Memory B cell (primary cell): ENCODE data around the gene NSMCE1.
A peak's percentile ranks its signal among the peaks of the same experiment; 100 is the strongest.
"Not testable (repeated sequence)": the region's sequence is repeated elsewhere in the genome, so short reads cannot be mapped to it uniquely, and the experiment has no call there.

Source experiments
- ATAC-seq: fragments of 150-1000 bp; cut with Tn5 transposase; 2 replicates; pipeline ENCODE4 v1.10.0; 2021; ENCODE audit warnings: low read depth, mild to moderate bottlenecking, moderate library complexity
- DNase-seq, 2 donors: peaks; one replicate each; pipeline ENCODE4 v3.0.0; 2022; ENCODE audit warnings: low spot score in 2 of 2
- H3K27ac Mint-ChIP-seq: one replicate; pipeline ENCODE4 v1.8.0; 2022; ENCODE audit warnings: mild to moderate bottlenecking, moderate library complexity, mixed read lengths
- H3K27me3 Mint-ChIP-seq: one replicate; pipeline ENCODE4 v1.8.0; 2022; ENCODE audit warnings: mixed read lengths
- H3K36me3 Mint-ChIP-seq: one replicate; pipeline ENCODE4 v1.8.0; 2022; ENCODE audit warnings: mild to moderate bottlenecking, mixed read lengths
- H3K4me1 Mint-ChIP-seq: one replicate; pipeline ENCODE4 v1.8.0; 2022; ENCODE audit warnings: mixed read lengths
- H3K4me3 Mint-ChIP-seq: one replicate; pipeline ENCODE4 v1.8.0; 2022; ENCODE audit warnings: mild to moderate bottlenecking, moderate library complexity, mixed read lengths
- H3K9me3 Mint-ChIP-seq: one replicate; pipeline ENCODE4 v1.8.0; 2022; ENCODE audit warnings: mixed read lengths

Gene NSMCE1

GRCh38 chr16:27251541-27252205 lies 16.9 kb downstream of the NSMCE1 start:
- peaks cover 2% of the 10 kb centered on the region for H3K9me3 Mint-ChIP-seq
- DNase-seq (no peak), ATAC-seq (no peak)
- H3K27me3 Mint-ChIP-seq, result no peaks in the 10 kb centered on the region
- H3K36me3 Mint-ChIP-seq, result peaks cover 41% of the 10 kb centered on the region
- peaks cover 17% of the 10 kb centered on the region for H3K4me1 Mint-ChIP-seq
- no peak overlapping the region for H3K4me3 Mint-ChIP-seq
- H3K27ac Mint-ChIP-seq, result no peak overlapping the region

GRCh38 chr16:27248886-27249285 lies 19.7 kb downstream of the NSMCE1 start:
- DNase-seq, H3K4me3 Mint-ChIP-seq, H3K9me3 Mint-ChIP-seq, H3K27ac Mint-ChIP-seq, H3K27me3 Mint-ChIP-seq, ATAC-seq: not testable (repeated sequence)
- Mint-ChIP-seq H3K4me1 (peaks cover 10% of the 10 kb centered on the region), H3K36me3 (peaks cover 27% of the 10 kb centered on the region)

GRCh38 chr16:27248036-27248435 lies 20.5 kb downstream of the NSMCE1 start:
- no peak overlapping the region for H3K4me3 Mint-ChIP-seq
- H3K27ac Mint-ChIP-seq, result no peak overlapping the region
- no peak for DNase-seq

DNA sequence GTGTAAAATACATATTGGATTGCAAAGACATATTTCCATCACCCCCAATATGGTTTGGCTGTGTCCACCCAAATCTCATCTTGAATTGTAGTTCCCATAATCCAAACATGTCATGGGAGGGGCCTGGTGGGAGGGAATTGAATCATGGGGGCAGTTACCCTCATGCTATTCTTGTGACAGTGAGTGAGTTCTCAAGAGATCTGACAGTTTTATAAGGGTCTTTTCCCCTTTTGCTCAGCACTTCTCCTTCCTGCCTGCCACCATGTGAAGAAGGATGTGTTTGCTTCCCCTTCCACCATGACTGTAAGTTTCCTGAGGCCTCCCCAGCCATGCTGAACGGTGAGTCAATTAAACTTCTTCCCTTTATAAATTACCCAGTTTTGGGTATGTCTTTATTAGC lies 21.5 kb downstream of the NSMCE1 start:
- H3K27me3 Mint-ChIP-seq, ATAC-seq, H3K4me3 Mint-ChIP-seq, H3K9me3 Mint-ChIP-seq, H3K27ac Mint-ChIP-seq, DNase-seq: not testable (repeated sequence)
- peaks cover 22% of the 10 kb centered on the region for H3K36me3 Mint-ChIP-seq
- H3K4me1 Mint-ChIP-seq, result peaks cover 16% of the 10 kb centered on the region

More at GRCh38 chr16:27248036-27248435, 20.5 kb downstream of the NSMCE1 start:
- peaks cover 2% of the 10 kb centered on the region for H3K9me3 Mint-ChIP-seq
- no peaks in the 10 kb centered on the region for H3K27me3 Mint-ChIP-seq
- H3K4me1 Mint-ChIP-seq, result peaks cover 16% of the 10 kb centered on the region
- peaks cover 22% of the 10 kb centered on the region for H3K36me3 Mint-ChIP-seq
- ATAC-seq, result no peak

DNA sequence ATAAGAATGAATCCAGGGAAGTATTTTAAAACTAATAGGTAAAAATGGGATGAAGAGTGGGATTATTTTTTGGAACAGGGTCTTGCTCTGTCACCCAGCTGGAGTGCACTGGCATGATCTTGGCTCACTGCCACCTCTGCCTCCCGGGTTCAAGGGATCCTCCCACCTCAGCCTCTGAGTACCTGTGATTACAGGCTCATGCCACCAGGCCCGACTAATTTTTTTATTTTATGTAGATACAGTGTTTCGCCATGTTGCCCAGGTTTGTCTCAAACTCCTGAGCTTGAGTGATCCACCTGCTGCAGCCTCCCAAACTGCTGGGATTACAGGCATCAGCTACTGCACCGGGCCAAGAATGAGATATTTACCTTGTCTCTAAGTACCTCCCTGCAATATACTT lies 22.1 kb downstream of the NSMCE1 start:
- H3K27me3 Mint-ChIP-seq, result no peaks in the 10 kb centered on the region
- no peak overlapping the region for H3K4me3 Mint-ChIP-seq
- H3K4me1 Mint-ChIP-seq, result peaks cover 16% of the 10 kb centered on the region
- peaks cover 2% of the 10 kb centered on the region for H3K9me3 Mint-ChIP-seq
- H3K36me3 Mint-ChIP-seq, result peaks cover 20% of the 10 kb centered on the region
- ATAC-seq, result no peak
- H3K27ac Mint-ChIP-seq, result no peak overlapping the region
- no peak for DNase-seq

GRCh38 chr16:27245276-27246172 lies 23.0 kb downstream of the NSMCE1 start:
- Mint-ChIP-seq H3K4me1 (peaks cover 16% of the 10 kb centered on the region), H3K36me3 (peaks cover 20% of the 10 kb centered on the region), H3K27ac (no peak overlapping the region), H3K27me3 (no peaks in the 10 kb centered on the region), H3K9me3 (peaks cover 2% of the 10 kb centered on the region), H3K4me3 (no peak overlapping the region)
- no peak for DNase-seq
- no peak for ATAC-seq

- ATAC-seq, result no peak
- no peak overlapping the region for H3K4me3 Mint-ChIP-seq
- no peaks in the 10 kb centered on the region for H3K27me3 Mint-ChIP-seq
- H3K36me3 Mint-ChIP-seq, result peaks cover 14% of the 10 kb centered on the region
- DNase-seq, result no peak
- peaks cover 2% of the 10 kb centered on the region for H3K9me3 Mint-ChIP-seq
- peak overlapping the region; percentile 4 for H3K27ac Mint-ChIP-seq
- H3K4me1 Mint-ChIP-seq, result peaks cover 16% of the 10 kb centered on the region
Observed at GRCh38 chr16:27244363-27244755, 24.2 kb downstream of the NSMCE1 start.

GRCh38 chr16:27243725-27244362 lies 24.7 kb downstream of the NSMCE1 start:
- Mint-ChIP-seq H3K27me3 (no peaks in the 10 kb centered on the region), H3K4me3 (no peak overlapping the region), H3K36me3 (peaks cover 14% of the 10 kb centered on the region), H3K9me3 (peaks cover 2% of the 10 kb centered on the region), H3K27ac (peak overlapping the region; percentile 4), H3K4me1 (peaks cover 16% of the 10 kb centered on the region)
- DNase-seq (no peak), ATAC-seq (no peak)

DNA sequence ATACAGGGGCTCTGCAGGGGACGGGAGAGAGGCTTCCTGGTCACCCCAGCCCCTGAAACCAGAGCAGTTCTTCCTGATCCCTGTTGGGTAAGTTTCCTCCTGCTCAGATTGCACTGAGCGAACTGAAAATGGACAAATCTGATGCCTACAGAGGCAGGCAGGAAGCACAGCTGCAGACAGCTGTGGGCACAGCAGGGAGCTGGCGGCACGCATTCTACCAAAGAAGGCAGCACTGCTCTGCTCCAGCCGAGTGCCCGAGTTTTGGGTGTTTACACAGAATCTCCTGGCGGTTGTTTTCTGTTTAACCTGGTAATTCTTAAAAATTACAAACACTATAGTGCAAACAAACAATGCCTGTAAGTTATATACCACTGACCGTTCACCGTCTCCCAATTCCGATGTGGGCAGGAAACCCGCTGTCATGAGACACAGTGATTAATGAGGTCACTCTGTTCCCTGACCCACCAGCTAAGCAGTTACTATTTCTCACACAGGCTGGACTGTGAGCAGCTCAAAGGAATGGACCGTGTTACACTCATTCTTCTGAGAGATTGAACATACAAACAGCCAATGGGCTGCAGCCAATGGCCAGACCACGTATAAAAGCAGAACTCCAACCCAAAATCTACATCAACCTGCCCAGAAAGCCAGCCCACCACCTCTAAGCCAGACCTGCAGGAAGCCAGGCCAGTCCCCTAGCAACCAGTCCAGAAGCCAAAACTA lies 25.5 kb downstream of the NSMCE1 start:
- Mint-ChIP-seq H3K36me3 (peaks cover 11% of the 10 kb centered on the region), H3K9me3 (peaks cover 2% of the 10 kb centered on the region), H3K27me3 (no peaks in the 10 kb centered on the region), H3K4me3 (no peak overlapping the region), H3K4me1 (peaks cover 24% of the 10 kb centered on the region), H3K27ac (peak overlapping the region; percentile 56)
- ATAC-seq (no peak), DNase-seq (no peak)

- Mint-ChIP-seq H3K4me3 (no peak overlapping the region), H3K27ac (no peak overlapping the region), H3K36me3 (peaks cover 6% of the 10 kb centered on the region), H3K4me1 (peaks cover 28% of the 10 kb centered on the region), H3K27me3 (no peaks in the 10 kb centered on the region), H3K9me3 (no peaks in the 10 kb centered on the region)
- ATAC-seq (no peak), DNase-seq (no peak)
Observed at GRCh38 chr16:27242398-27242797, 26.2 kb downstream of the NSMCE1 start.

DNA sequence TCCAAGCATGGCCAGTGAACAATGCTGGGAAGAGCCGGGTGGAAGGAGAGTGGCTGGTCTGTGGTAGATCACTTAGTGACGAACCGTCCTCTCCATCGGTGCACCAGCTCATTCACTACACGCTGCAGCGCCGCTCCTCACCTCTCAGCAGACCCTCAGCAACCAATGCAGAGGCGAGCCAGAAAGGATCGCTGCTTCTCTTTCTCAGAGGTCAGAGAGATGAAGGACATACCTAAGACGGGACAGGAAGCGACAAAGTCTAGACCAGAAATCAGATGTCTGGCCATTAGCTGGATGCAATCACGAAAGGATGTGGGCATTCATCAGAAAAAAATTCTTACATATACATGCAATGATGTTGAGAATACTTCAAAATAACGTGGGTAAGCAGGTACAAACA lies 26.9 kb downstream of the NSMCE1 start:
- DNase-seq (no peak), ATAC-seq (no peak)
- Mint-ChIP-seq H3K4me3 (no peak overlapping the region), H3K27ac (no peak overlapping the region), H3K36me3 (peaks cover 3% of the 10 kb centered on the region), H3K4me1 (peaks cover 33% of the 10 kb centered on the region), H3K27me3 (no peaks in the 10 kb centered on the region), H3K9me3 (no peaks in the 10 kb centered on the region)

- DNase-seq (no peak), ATAC-seq (no peak)
- Mint-ChIP-seq H3K4me1 (peaks cover 33% of the 10 kb centered on the region), H3K36me3 (peaks cover 3% of the 10 kb centered on the region), H3K27ac (no peak overlapping the region), H3K27me3 (no peaks in the 10 kb centered on the region), H3K9me3 (no peaks in the 10 kb centered on the region), H3K4me3 (no peak overlapping the region)
Observed at GRCh38 chr16:27240948-27241531, 27.5 kb downstream of the NSMCE1 start.

GRCh38 chr16:27239906-27240655 lies 28.5 kb downstream of the NSMCE1 start:
- no peak overlapping the region for H3K4me3 Mint-ChIP-seq
- DNase-seq, result no peak
- peaks cover 37% of the 10 kb centered on the region for H3K4me1 Mint-ChIP-seq
- no peaks in the 10 kb centered on the region for H3K27me3 Mint-ChIP-seq
- H3K27ac Mint-ChIP-seq, result peak overlapping the region; percentile 12
- H3K9me3 Mint-ChIP-seq, result no peaks in the 10 kb centered on the region
- H3K36me3 Mint-ChIP-seq, result no peaks in the 10 kb centered on the region
- no peak for ATAC-seq
